NT2/D1 (cell line): Measurements from ENCODE around the gene PIWIL4.

Experiments used
- SUZ12 ChIP-seq: IDR thresholded peaks from 2 replicates; pipeline ENCODE4 v1.6.1; 2011; ENCODE audit not compliant: insufficient read length, insufficient read depth; ENCODE audit errors: extremely low read depth
- YY1 ChIP-seq: IDR thresholded peaks from 2 replicates; pipeline ENCODE4 v1.6.1; 2011; ENCODE audit not compliant: insufficient read length, insufficient read depth
- ZNF274 ChIP-seq: IDR thresholded peaks from 2 replicates; pipeline ENCODE4 v1.6.1; 2011; ENCODE audit warnings: mild to moderate bottlenecking, low read depth, low read length

DNA sequence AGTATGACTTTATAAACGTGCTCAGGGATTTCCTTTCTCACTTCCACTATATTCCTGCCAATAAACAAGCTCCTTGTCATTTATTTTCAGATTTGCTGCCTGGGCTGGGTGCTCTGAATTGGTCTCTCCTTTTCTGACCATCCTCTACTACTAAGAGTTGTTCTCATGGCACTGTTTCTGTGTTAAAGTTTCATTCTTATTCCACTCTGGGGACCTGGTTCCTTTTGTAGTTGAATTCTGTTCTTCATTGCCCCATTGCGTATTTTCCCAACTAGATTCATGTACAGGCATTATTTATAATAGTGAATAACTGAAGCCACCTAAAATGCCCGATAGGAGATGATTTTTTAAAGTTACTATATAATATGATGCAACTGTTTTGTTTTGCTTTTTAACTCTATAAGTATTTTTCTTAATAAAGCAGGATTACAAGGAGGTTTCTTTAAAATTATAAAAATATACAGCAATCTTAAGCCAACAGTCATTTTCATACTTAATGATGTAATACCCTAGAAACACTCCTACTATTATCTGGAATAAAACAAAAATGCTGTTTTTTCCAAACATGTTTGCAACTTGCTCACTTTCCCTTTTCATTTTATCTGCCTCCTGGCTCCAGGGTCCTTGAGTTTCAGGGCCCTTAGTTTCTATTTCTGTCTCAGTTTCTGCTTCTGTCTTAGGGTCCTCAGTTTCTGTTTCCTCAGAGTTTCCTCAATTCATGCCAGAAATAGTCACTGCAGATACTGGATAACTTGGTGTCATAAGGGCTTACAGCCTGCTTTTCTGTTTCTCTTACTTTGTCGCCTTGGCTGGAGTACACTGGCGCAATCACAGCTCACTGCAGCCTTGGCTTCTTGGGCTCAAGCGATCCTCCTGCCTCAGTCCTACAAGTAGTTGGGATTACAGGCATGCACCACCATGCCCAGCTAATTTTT, 33.2 kb upstream of the PIWIL4 start:
- TF ChIP-seq YY1 (no peak), SUZ12 (no peak), ZNF274 (no peak)
